ENCODE results near the gene FAM117B. TPM values are rescaled to one million over a fixed set of nuclear protein-coding genes. Genes with fewer than 3 reads are reported as not detected.

FAM117B gene
- total RNA-seq = 10 to 100 TPM in 4 of 6 donors, 1 to 10 TPM in 2; 4.6 to 24.1 (median 12.2) TPM

DNA sequence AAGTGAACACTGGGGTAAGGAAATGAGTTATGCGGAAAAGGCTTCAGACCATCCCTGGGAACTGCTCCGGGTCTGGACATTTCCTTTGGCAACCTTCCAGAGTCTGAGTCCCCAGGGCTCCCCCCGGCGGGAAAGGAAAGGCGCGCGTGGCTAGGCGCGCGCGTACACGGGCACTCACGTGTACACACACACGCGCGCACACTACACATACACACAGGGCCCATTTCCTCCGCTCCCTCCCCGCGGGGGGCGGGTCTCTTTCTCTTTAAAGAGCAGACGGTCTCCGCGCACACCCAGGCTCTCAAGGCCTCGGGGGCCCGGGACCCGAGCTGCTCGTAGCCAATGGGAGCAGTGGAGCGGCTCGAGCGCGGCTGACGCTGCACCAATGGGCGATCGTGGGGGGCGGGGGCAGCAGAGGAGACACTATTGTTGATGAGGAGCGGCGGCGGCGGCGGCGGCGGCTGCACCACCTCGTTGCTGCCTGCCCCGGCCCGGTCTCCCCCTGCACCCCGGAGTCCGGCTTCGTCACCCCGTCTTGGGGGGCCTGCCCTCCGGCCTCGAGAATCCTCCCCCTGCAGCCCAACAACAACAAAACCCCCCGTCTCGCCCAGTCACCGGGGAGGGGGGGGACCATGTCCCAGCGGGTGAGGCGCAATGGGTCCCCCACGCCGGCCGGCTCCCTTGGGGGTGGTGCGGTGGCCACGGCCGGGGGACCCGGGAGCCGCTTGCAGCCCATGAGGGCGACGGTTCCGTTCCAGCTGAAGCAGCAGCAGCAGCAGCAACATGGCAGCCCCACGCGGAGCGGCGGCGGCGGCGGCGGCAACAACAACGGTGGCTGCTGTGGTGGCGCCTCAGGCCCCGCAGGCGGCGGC, at the start of gene FAM117B:
Gene FAM117B (plus strand): TSS at position 414 of the 872 bp plus-strand sequence. CDS start 219 bp downstream, at position 633.
- Histone ChIP-seq H3K4me1 (peaks cover 6 to 33% (median 11%) of the 10 kb centered on the region in 4 donors), H3K27ac (peak within 1 kb of the TSS; percentile 86 to 95 (median 92)), H3K36me3 (no peaks in the 10 kb centered on the region), H3K27me3 (no peaks in the 10 kb centered on the region), H3K4me3 (peak within 1 kb of the TSS; percentile 88 to 99 (median 92)), H3K9me3 (no peaks in the 10 kb centered on the region)
- DNase-seq = peak; percentile 98 to 99
- WGBS, 2 donors = 0% methylated on average over 35 to 55 of the region's 80 CpGs
- peak; percentile 98 to 99 for ATAC-seq (ENCODE audit: low FRiP score in 2 of 2)
- TF ChIP-seq POLR2AphosphoS5 (IDR thresholded peaks at IDR 0.05) (peak; percentile 28 to 76), POLR2A (IDR thresholded peaks at IDR 0.05) (peak in 3 of 4 donors; percentile 65 to 93 (median 84)), EP300 (IDR thresholded peaks at IDR 0.05) (no peak)
- TF ChIP-seq, protein P1, sequence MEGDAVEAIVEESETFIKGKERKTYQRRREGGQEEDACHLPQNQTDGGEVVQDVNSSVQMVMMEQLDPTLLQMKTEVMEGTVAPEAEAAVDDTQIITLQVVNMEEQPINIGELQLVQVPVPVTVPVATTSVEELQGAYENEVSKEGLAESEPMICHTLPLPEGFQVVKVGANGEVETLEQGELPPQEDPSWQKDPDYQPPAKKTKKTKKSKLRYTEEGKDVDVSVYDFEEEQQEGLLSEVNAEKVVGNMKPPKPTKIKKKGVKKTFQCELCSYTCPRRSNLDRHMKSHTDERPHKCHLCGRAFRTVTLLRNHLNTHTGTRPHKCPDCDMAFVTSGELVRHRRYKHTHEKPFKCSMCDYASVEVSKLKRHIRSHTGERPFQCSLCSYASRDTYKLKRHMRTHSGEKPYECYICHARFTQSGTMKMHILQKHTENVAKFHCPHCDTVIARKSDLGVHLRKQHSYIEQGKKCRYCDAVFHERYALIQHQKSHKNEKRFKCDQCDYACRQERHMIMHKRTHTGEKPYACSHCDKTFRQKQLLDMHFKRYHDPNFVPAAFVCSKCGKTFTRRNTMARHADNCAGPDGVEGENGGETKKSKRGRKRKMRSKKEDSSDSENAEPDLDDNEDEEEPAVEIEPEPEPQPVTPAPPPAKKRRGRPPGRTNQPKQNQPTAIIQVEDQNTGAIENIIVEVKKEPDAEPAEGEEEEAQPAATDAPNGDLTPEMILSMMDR (IDR thresholded peaks at IDR 0.05) = peak in 1 of 6 experiments; percentile 14

DNA sequence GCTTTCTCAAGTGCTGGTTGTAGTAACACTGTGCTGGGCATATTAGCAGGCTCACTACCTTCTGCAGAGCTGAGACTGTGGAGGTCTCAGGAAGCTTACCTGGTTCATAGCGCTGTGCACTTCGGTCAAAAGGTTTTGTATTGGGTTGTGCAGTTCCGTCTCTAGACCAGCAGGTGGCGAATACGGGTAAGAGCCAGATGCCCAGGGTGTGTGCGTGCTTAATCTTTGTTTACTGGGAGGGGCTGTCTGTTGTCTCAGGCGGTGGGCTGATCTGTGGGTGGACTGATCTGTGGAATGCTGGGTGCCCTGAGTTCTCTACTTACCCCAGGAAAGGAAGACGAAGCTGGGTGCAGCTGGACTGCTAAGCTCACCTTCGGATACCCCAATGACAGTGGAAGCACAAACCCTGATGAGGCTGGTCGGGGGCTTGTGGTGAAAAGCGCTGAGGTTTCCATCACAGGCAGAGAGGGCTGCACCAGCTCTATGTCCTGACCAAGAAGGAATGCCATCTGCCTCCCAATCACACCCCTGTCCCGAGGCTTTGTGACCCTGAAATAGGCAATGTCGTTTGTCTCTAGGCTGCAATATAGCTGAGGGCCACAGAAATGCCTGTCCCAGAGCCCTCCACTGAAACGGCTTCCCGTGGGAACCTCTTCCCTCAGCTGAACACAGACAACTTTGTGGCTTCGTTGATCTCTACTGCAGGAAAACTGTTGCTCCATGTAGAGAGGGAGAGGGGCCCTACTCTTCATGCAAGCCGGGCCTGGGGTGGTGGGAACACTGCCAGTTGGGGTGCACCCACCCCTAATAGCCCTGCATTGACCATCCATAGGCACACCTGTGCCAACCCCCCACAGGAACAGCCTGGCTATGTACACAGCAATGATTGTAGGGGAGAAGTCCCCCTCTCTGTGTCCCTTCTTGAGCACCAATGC, 45.9 kb upstream of the FAM117B start:
- Histone ChIP-seq H3K27me3 (no peaks in the 10 kb centered on the region), H3K4me1 (peaks cover 7 to 10% (median 9%) of the 10 kb centered on the region in 4 donors), H3K9me3 (no peaks in the 10 kb centered on the region), H3K27ac (no peak overlapping the region), H3K4me3 (peak overlapping the region in 2 of 4 donors; percentile 9 to 15), H3K36me3 (no peaks in the 10 kb centered on the region)
- 15 to 36% methylated on average over 9 to 16 of the region's 17 CpGs for whole genome bisulfite sequencing, 2 donors
- ATAC-seq (ENCODE audit: low FRiP score in 2 of 2) = peak; percentile 84 to 94
- TF ChIP-seq POLR2A (IDR thresholded peaks at IDR 0.05) = no peak
- TF ChIP-seq, protein P1 (IDR thresholded peaks at IDR 0.05) = peak; percentile 88 to 95 (median 92)
- peak in 1 of 2 donors; percentile 71 for DNase-seq

- DNase-seq (no peak), ATAC-seq (ENCODE audit: low FRiP score in 2 of 2) (peak; percentile 16 to 44)
- Histone ChIP-seq H3K36me3 (no peaks in the 10 kb centered on the region), H3K4me3 (no peak overlapping the region), H3K27me3 (no peaks in the 10 kb centered on the region), H3K27ac (no peak overlapping the region), H3K4me1 (peaks cover 7 to 10% (median 9%) of the 10 kb centered on the region in 4 donors), H3K9me3 (no peaks in the 10 kb centered on the region)
- WGBS, 2 donors = 91 to 97% methylated on average over 4 of the region's 4 CpGs
- TF ChIP-seq, protein P1 (IDR thresholded peaks at IDR 0.05) = no peak
Observed at GRCh38 chr2:202589582-202589949, 45.2 kb upstream of the FAM117B start.

GRCh38 chr2:202592566-202592965, 42.2 kb upstream of the FAM117B start:
- H3K9me3 ChIP-seq = no peaks in the 10 kb centered on the region
- H3K4me1 ChIP-seq = peaks cover 7 to 10% (median 9%) of the 10 kb centered on the region in 4 donors
- WGBS, 2 donors = 92% methylated on average over 2 of the region's 2 CpGs
- H3K27ac ChIP-seq = no peak overlapping the region
- DNase-seq (no peak), ATAC-seq (ENCODE audit: low FRiP score in 2 of 2) (no peak)
- TF ChIP-seq EP300 (IDR thresholded peaks at IDR 0.05) (no peak), POLR2A (IDR thresholded peaks at IDR 0.05) (no peak), POLR2AphosphoS5 (IDR thresholded peaks at IDR 0.05) (no peak)
- TF ChIP-seq, protein P1 (IDR thresholded peaks at IDR 0.05) = no peak
- H3K4me3 ChIP-seq = no peak overlapping the region
- no peaks in the 10 kb centered on the region for H3K27me3 ChIP-seq
- H3K36me3 ChIP-seq = no peaks in the 10 kb centered on the region

Measured in upper lobe of left lung (tissue), 6 donors.